Kidney (tissue), 14 donors: ENCODE results near the gene SP110. TPM values are rescaled to one million over a fixed set of nuclear protein-coding genes. Genes with fewer than 3 reads are reported as not detected.

Experiments
- DNase-seq, 5 donors: peaks; one replicate each; pipeline ENCODE4 v3.0.0-alpha.2; 2013 to 2020
- FAIRE-seq: peaks from 2 replicates; lab custom pipeline; 2012; peaks lifted over from hg19 to GRCh38; lab: Jason Lieb, UNC
- H3K27ac ChIP-seq, 2 donors: one replicate each; pipeline ENCODE4 v1.7.0; 2013; ENCODE audit warnings: low read depth in 2 of 2, low read length in 2 of 2, inconsistent platforms in 1 of 2
- H3K27me3 ChIP-seq: one replicate; pipeline ENCODE4 v1.7.1; 2013; ENCODE audit warnings: low read length, inconsistent platforms; ENCODE audit not compliant: control insufficient read depth, insufficient read depth
- H3K36me3 ChIP-seq, 3 donors: one replicate each; pipeline versions ENCODE4 v1.7.0 to v1.7.1; 2013; ENCODE audit warnings: low read length in 3 of 3, control low read depth in 1 of 3, inconsistent platforms in 1 of 3; ENCODE audit not compliant: insufficient read depth in 3 of 3, control insufficient read depth in 2 of 3
- H3K4me1 ChIP-seq, 3 donors: one replicate each; pipeline versions ENCODE4 v1.7.0 to v1.7.1; 2013; ENCODE audit warnings: low read length in 3 of 3, inconsistent platforms in 1 of 3, low read depth in 1 of 3; ENCODE audit not compliant: control insufficient read depth in 2 of 3, insufficient read depth in 2 of 3
- H3K4me3 ChIP-seq, 3 donors: one replicate each; pipeline versions ENCODE4 v1.7.0 to v1.8.1; 2013; ENCODE audit warnings: low read length in 3 of 3, control low read depth in 1 of 3, inconsistent platforms in 1 of 3
- H3K9ac ChIP-seq, 3 donors: one replicate each; pipeline versions ENCODE4 v1.7.0 to v1.7.1; 2013; ENCODE audit warnings: low read length in 3 of 3, control low read depth in 1 of 3, inconsistent platforms in 1 of 3
- H3K9me3 ChIP-seq, 3 donors: one replicate each; pipeline versions ENCODE4 v1.7.0 to v1.7.1; 2013; ENCODE audit warnings: low read length in 3 of 3, control low read depth in 1 of 3, inconsistent platforms in 1 of 3; ENCODE audit not compliant: control insufficient read depth in 2 of 3, insufficient read depth in 1 of 3
- CTCF ChIP-seq: IDR thresholded peaks from 3 replicates; pipeline ENCODE4 v1.5.1; 2012; ENCODE audit warnings: mild to moderate bottlenecking, moderate library complexity, borderline replicate concordance; ENCODE audit not compliant: insufficient read depth; ENCODE audit errors: extremely low read depth
- intact Hi-C: fragments of 100-400 bp; cut with DNase I; formaldehyde crosslinking; loops from one replicate; pipeline ENCODE4 v1.11.1; 2022
- polyA plus RNA-seq: library from polyadenylated mRNA; stranded (reverse); fragments of 350-450 nt; fragmentation: Illumina TruSeq; extraction: RNeasy Lipid Tissue Mini Kit (QIAGEN cat#74804); gene quantifications from one replicate; pipeline ENCODE4 v1.2.3, GENCODE V29; 2014; ENCODE audit warnings: low read depth, low replicate concordance; ENCODE audit not compliant: insufficient read depth
- total RNA-seq: library from RNA; stranded (reverse); fragmentation: NEBNext Ultra II Directional; extraction: Animal tissue kit (Norgen Biotek cat#: 25700); gene quantifications from one replicate; pipeline ENCODE4 v1.2.1, GENCODE V29; 2021
- donor health status: control.
- donor health status: control.
- donor health status: control.
- donor health status: control.
- donor health status: control.
- donor health status: DM: yes; HTN: yes; CAD: no.
- donor health status: Normal renal cell carcinoma (clear cell type).

The SP110 gene
- total and polyA plus RNA-seq, 2 donors from 2014 or later, result 12.7 to 28.3 TPM

- H3K9ac ChIP-seq, result no peak overlapping the region
- no peak overlapping the region for H3K4me3 ChIP-seq
- H3K27ac ChIP-seq, result no peak overlapping the region
- no peak for TF ChIP-seq CTCF
- H3K9me3 ChIP-seq, result peaks cover 0 to 4% (median 0%) of the 10 kb centered on the region in 3 donors
- H3K36me3 ChIP-seq, result no peaks in the 10 kb centered on the region
- H3K4me1 ChIP-seq, result no peaks in the 10 kb centered on the region
- H3K27me3 ChIP-seq, result no peaks in the 10 kb centered on the region
- FAIRE-seq, result no peak
- no peak for DNase-seq
- intact Hi-C loops, result no loop called here
Observed at GRCh38 chr2:230230496-230231200, 10.9 kb upstream of the SP110 start.

GRCh38 chr2:230230087-230230486 is 10.3 kb upstream of the SP110 start:
- intact Hi-C loops, result no loop called here

GRCh38 chr2:230227216-230227615 is 7.4 kb upstream of the SP110 start:
- H3K9ac ChIP-seq, result no peak overlapping the region
- H3K27me3 ChIP-seq, result no peaks in the 10 kb centered on the region
- H3K36me3 ChIP-seq, result no peaks in the 10 kb centered on the region
- H3K9me3 ChIP-seq, result peaks cover 0 to 4% (median 0%) of the 10 kb centered on the region in 3 donors
- no peak overlapping the region for H3K4me3 ChIP-seq
- no peak overlapping the region for H3K27ac ChIP-seq
- intact Hi-C loops, result no loop called here
- no peak for TF ChIP-seq CTCF
- no peaks in the 10 kb centered on the region for H3K4me1 ChIP-seq
- DNase-seq, result no peak
- FAIRE-seq, result no peak

More at GRCh38 chr2:230230087-230230486, 10.3 kb upstream of the SP110 start:
- DNase-seq (no peak), FAIRE-seq (no peak)
- no peaks in the 10 kb centered on the region for H3K4me1 ChIP-seq
- H3K4me3 ChIP-seq, result no peak overlapping the region
- TF ChIP-seq CTCF, result no peak
- H3K9ac ChIP-seq, result no peak overlapping the region
- H3K9me3 ChIP-seq, result peaks cover 0 to 4% (median 0%) of the 10 kb centered on the region in 3 donors
- H3K27me3 ChIP-seq, result no peaks in the 10 kb centered on the region
- H3K36me3 ChIP-seq, result no peaks in the 10 kb centered on the region
- no peak overlapping the region for H3K27ac ChIP-seq
